ENCODE data around the gene EXOC2. TPM values are rescaled to one million over a fixed set of nuclear protein-coding genes. Genes with fewer than 3 reads are reported as not detected.

EXOC2 gene
- total RNA-seq, 1 donor from 2014 or later: 31.3 TPM

DNA sequence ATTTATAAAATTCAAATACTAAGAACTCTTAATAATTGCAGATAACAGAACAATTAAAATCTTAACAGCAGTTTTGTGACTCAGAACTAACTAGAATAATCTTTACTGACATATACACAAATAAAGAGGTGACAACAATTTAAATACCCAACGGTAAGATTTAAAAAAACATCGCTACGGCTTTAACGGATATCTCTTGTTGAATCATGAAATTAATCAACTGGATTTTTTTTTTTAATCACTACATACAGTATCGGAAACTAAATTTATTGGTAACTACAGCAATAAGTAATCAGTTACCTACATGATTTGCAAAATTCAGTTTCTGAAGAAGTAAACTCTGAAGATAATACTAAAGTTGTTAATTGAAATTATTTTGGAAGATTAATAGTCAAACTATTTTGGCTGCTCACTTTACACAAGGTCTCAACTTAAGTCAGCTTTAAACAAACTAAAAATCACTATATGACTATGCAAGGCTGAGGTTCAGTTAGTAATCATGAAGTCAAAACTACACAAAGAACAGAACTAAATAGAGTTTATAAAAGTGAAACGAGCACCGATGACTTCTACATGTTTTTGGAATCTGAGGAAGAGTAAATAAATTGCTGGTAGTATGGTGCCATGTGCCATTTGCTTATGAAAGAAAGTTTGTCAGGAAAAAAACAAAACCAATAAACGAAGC is 164.8 kb downstream of the EXOC2 start:
- no peak overlapping the region for H3K4me3 Mint-ChIP-seq (ENCODE audit: unreplicated experiment)
- no peaks in the 10 kb centered on the region for H3K36me3 Mint-ChIP-seq (ENCODE audit: unreplicated experiment)
- peaks cover 2% of the 10 kb centered on the region for H3K9me3 Mint-ChIP-seq (ENCODE audit: unreplicated experiment)
- H3K27me3 Mint-ChIP-seq (ENCODE audit: unreplicated experiment): peaks cover 2% of the 10 kb centered on the region
- DNase-seq: no peak
- no peaks in the 10 kb centered on the region for H3K4me1 Mint-ChIP-seq (ENCODE audit: low read depth, unreplicated experiment)
- TF ChIP-seq, protein P1, sequence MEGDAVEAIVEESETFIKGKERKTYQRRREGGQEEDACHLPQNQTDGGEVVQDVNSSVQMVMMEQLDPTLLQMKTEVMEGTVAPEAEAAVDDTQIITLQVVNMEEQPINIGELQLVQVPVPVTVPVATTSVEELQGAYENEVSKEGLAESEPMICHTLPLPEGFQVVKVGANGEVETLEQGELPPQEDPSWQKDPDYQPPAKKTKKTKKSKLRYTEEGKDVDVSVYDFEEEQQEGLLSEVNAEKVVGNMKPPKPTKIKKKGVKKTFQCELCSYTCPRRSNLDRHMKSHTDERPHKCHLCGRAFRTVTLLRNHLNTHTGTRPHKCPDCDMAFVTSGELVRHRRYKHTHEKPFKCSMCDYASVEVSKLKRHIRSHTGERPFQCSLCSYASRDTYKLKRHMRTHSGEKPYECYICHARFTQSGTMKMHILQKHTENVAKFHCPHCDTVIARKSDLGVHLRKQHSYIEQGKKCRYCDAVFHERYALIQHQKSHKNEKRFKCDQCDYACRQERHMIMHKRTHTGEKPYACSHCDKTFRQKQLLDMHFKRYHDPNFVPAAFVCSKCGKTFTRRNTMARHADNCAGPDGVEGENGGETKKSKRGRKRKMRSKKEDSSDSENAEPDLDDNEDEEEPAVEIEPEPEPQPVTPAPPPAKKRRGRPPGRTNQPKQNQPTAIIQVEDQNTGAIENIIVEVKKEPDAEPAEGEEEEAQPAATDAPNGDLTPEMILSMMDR (IDR thresholded peaks at IDR 0.05; ENCODE audit: partially characterized antibody, unreplicated experiment): no peak
- no peak overlapping the region for H3K27ac Mint-ChIP-seq (ENCODE audit: unreplicated experiment)

DNA sequence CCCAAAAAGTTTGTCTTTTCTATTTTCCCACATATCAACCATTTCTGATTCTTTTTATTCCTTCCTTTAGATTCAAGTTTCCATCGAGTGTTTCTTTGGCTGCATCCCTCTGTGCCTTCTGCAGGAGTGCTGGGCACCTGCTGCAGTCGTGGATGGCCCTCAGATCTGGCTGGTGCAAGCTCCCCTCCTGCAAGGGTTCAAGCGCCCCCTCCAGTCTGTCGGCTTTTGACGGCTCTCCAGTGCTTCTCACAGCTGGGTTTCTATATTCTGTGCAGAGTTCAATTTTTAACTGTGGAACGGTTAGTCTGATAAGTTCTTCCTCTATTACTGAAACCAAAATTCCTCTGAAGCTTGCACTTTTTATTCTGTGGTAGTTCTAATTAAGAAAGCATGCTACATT is 168.1 kb downstream of the EXOC2 start:
- H3K4me3 Mint-ChIP-seq (ENCODE audit: unreplicated experiment): no peak overlapping the region
- peaks cover 17% of the 10 kb centered on the region for H3K36me3 Mint-ChIP-seq (ENCODE audit: unreplicated experiment)
- H3K9me3 Mint-ChIP-seq (ENCODE audit: unreplicated experiment): peaks cover 8% of the 10 kb centered on the region
- TF ChIP-seq, protein P1 (IDR thresholded peaks at IDR 0.05; ENCODE audit: partially characterized antibody, unreplicated experiment): no peak
- DNase-seq: peak; percentile 31
- no peak overlapping the region for H3K27ac Mint-ChIP-seq (ENCODE audit: unreplicated experiment)
- H3K27me3 Mint-ChIP-seq (ENCODE audit: unreplicated experiment): peaks cover 9% of the 10 kb centered on the region
- no peaks in the 10 kb centered on the region for H3K4me1 Mint-ChIP-seq (ENCODE audit: low read depth, unreplicated experiment)

DNA sequence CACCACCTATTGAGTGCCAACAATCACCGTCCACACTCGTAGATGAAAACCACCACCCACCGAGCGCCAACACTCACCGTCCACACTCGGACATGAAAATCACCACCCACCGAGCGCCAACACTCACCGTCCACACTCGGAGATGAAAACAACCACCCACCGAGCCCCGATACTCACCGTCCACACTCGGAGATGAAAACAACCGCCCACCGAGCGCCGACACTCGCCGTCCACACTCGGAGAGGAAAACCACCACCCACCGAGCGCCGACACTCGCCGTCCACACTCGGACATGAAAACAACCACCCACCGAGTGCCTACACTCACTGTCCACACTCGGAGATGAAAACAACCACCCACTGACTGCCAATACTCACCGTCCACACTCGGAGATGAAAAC is 172.1 kb downstream of the EXOC2 start:
- Mint-ChIP-seq H3K27ac (ENCODE audit: unreplicated experiment) (no peak overlapping the region), H3K9me3 (ENCODE audit: unreplicated experiment) (peaks cover 11% of the 10 kb centered on the region), H3K36me3 (ENCODE audit: unreplicated experiment) (peaks cover 33% of the 10 kb centered on the region), H3K27me3 (ENCODE audit: unreplicated experiment) (peaks cover 7% of the 10 kb centered on the region), H3K4me3 (ENCODE audit: unreplicated experiment) (no peak overlapping the region), H3K4me1 (ENCODE audit: low read depth, unreplicated experiment) (no peaks in the 10 kb centered on the region)
- no peak for DNase-seq
- TF ChIP-seq, protein P1 (IDR thresholded peaks at IDR 0.05; ENCODE audit: partially characterized antibody, unreplicated experiment): no peak

DNA sequence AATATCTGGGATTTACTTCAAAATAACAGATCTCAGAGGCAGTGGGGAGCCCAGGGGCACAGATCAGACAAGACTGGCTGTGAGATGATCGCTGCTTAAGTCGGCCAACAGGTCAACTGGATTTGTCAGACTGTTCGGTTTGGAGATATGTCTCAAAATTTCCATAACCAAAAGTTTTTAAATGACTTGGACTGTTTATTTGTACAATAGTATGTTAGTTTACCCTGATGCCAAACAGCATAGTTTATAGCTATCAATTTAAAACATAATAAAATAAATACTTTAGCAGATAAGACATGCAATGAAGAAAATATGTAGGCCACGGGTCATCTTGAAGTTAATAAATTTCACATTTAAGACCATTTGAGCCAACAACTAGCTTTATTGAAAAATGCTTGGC is 174.7 kb downstream of the EXOC2 start:
- Mint-ChIP-seq H3K4me3 (ENCODE audit: unreplicated experiment) (no peak overlapping the region), H3K4me1 (ENCODE audit: low read depth, unreplicated experiment) (peaks cover 13% of the 10 kb centered on the region), H3K27ac (ENCODE audit: unreplicated experiment) (no peak overlapping the region), H3K9me3 (ENCODE audit: unreplicated experiment) (peaks cover 13% of the 10 kb centered on the region), H3K36me3 (ENCODE audit: unreplicated experiment) (peaks cover 33% of the 10 kb centered on the region), H3K27me3 (ENCODE audit: unreplicated experiment) (peaks cover 7% of the 10 kb centered on the region)
- TF ChIP-seq, protein P1 (IDR thresholded peaks at IDR 0.05; ENCODE audit: partially characterized antibody, unreplicated experiment): no peak
- no peak for DNase-seq

DNA sequence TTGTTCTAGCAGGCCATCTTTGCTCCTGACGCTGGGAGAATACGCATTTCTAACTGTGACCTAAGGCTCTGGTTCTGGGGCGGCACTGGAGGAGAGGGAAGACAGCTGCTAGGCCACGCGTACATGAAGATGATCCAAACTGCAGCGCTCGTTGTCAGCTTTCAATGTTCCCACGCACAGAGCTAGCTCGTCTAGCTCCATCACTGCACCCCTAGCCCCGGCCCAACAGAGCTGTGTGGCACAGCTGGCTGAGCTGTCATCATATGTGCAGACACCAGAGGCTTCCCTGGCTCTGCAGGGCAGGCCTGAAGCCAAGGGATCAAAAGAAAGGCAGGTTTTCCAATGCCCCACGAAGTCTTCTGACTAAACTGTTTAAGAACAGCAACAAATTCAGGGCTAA is 176.7 kb downstream of the EXOC2 start:
- H3K4me1 Mint-ChIP-seq (ENCODE audit: low read depth, unreplicated experiment): peaks cover 17% of the 10 kb centered on the region

More for the DNA sequence above, 176.7 kb downstream of the EXOC2 start:
- TF ChIP-seq, protein P1 (IDR thresholded peaks at IDR 0.05; ENCODE audit: partially characterized antibody, unreplicated experiment): no peak
- Mint-ChIP-seq H3K9me3 (ENCODE audit: unreplicated experiment) (peaks cover 17% of the 10 kb centered on the region), H3K27ac (ENCODE audit: unreplicated experiment) (no peak overlapping the region), H3K36me3 (ENCODE audit: unreplicated experiment) (peaks cover 24% of the 10 kb centered on the region), H3K27me3 (ENCODE audit: unreplicated experiment) (peaks cover 9% of the 10 kb centered on the region), H3K4me3 (ENCODE audit: unreplicated experiment) (no peak overlapping the region)
- no peak for DNase-seq
